HT-29 (cell line): ENCODE measurements around the gene PAH. TPM values are rescaled to one million over a fixed set of nuclear protein-coding genes. Genes with fewer than 3 reads are reported as not detected.

Experiments used
- DNase-seq: peaks from one replicate; pipeline ENCODE4 v3.0.0-alpha.2; 2015; ENCODE audit warnings: low spot score
- total RNA-seq: library from RNA; depleted of rRNA; stranded (reverse); fragments of >200 nt; shearing (Covaris generic); gene quantifications from 2 replicates; pipeline ENCODE4 v1.2.3, GENCODE V29; 2014; rRNA removed

Gene PAH
- total RNA-seq = 0.26 TPM in 1 of 2 replicates, not detected in the other

DNA sequence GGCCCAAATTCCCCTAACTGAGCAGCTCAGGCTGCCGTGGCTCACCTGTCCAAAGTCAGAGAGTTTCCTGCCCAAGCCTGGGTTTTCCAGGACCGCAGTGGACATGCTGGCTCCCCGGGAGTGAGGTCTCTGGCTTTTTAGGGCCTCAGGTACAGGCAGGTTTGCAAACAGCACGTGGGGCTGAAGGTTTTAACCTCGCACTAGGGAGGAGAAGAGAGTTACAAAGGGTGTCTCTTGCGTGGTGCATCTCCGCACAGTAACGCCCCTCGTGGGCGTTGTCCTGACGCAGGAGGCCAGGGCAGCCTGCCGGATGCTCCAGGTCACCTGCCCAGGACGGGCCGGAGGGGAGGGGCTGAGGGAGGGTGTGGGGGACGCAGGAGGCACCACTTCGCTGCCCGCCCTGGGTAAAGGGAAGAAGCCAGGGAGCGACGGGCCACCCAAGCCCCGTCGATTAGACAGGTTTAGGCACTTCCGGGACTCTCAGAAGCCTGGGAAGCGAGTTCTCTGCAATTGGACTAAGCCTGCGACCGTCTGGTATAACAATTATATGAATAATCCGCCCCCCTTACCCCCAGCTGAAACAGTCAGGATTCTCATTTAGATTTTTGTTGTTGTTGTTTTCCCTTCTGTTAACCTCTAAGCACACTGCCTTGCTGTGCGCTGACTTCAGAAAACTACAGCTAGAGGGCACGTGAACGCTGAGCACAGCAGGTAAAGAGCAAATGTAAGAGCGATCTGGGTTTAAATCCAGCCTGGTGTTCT is at the start of gene PAH:
Gene PAH, minus strand, starts transcription at position 219 of the 762 bp plus-strand sequence. Its CDS starts 114 bp downstream, at position 105.
- DNase-seq = peak; percentile 7

- no peak for DNase-seq
Observed at GRCh38 chr12:102966200-102966863, 49.3 kb upstream of the PAH start.

DNA sequence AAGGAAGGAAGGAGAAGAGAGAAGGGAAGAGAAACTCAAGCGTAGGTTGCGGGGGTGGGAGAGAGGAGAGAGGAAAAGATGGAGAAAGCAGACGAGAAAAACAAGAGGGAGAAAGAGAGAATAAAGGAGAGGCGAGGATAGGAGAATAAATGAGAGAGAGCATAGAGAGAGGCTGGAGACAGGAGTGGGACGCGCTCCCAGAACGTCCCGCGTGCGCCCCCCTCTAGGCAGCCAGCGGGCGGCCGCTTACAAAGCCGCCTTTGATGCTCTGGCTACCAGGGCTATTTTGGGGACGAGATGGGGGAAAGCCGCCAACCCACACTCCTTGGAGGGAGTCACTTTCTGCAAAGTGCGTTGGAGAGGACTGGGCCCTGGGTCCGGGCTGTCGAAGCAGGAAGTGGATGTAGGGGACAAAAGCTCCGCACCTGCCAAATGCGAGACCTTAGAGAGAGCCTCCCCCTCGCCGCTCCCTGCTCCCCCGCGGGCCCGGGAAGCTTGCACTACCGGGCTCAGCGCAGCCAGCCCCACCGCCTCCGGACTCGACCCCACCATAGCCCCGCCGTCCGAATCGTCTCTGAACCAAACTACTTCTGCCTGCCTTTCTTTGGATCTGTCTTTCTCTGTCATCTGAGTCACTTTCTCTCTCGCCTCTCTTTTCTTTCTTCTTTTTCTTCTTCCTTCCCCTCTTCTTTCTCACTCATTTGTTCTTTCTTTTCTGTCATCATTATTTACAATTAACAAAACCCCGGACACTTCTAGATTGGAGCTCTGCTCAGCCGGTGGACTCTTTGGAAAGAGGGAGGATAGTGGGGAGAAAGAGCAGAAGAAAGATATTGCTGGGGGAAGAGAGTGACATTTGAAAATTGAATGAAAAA is 48.5 kb upstream of the PAH start:
- DNase-seq = no peak

DNA sequence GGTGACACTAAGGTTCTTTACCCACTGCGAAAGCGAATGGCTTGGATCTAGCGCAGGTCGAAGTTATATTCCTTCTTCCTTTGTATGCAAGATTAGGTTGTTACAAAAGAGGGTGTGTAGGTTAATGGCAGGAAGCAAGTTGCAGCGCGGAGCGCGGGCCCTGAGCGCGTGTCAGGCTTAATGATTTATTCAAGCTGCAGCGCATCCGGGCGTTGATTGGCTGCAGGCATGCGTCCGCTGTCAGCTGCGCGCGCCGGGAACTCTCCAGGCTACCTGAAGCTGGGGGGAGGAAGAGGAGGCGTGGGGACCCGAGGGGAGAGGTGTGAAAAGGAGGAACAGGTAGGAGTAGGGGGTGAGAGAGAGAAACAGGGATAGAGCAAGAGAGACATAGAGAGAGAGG is 47.8 kb upstream of the PAH start:
- no peak for DNase-seq

GRCh38 chr12:102963796-102964195 is 46.8 kb upstream of the PAH start:
- DNase-seq = no peak

DNA sequence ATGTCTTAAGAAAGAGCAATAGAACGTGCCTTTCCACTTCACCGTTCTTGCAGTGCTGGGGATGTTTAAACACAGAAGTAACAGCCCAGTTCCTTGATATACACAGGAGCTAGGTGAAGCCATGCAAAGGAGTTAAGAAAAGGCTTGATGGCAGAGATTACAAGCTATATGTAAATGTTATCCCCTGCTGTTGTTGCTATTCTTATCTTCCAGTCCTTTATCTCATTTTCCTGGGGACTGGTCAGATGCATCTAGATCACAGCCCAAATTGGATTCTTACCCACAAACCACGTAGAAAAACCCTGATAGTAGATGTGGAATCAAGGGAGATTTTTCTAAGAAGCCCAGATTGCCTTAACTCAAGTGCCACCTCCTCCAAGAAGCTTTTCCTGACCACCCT is 45.9 kb upstream of the PAH start:
- no peak for DNase-seq

DNA sequence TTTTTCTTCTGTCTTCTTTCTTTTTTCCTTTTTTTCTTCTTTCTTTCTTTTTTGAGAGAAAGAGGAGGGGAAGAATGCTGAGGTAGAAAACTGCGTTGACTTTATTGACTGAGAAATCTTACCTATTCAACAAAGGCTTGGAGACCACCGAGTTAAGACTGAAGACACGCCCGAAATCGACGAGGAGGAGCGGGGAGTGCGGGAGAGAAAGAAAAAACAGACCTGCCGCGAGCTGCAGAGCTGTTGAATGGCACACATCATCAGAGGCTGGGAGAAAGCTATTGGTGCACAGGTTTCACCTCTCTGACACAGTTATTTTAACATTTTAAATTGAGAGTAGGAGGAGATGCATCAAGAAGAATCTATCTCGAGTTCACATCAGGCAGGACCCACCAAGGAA is 45.5 kb upstream of the PAH start:
- no peak for DNase-seq

DNA sequence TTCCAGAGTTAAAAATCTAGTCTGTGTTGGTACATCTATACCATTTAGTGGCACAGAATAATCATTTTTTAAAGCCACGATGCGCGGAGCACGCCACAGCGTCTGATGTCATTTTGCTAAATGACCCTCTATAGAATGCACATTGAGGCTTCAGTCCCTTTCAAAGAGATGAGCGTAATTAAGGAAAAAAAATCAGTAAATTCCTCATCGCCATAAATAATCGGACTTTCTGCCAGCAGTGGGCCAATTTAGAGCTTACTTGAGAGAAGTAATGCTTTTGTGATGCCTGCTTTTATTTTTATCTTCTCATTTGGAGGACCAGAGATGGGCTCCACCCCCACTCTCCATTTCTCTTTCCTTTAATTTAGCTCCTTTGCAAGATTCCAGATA is 44.4 kb upstream of the PAH start:
- DNase-seq = no peak

DNA sequence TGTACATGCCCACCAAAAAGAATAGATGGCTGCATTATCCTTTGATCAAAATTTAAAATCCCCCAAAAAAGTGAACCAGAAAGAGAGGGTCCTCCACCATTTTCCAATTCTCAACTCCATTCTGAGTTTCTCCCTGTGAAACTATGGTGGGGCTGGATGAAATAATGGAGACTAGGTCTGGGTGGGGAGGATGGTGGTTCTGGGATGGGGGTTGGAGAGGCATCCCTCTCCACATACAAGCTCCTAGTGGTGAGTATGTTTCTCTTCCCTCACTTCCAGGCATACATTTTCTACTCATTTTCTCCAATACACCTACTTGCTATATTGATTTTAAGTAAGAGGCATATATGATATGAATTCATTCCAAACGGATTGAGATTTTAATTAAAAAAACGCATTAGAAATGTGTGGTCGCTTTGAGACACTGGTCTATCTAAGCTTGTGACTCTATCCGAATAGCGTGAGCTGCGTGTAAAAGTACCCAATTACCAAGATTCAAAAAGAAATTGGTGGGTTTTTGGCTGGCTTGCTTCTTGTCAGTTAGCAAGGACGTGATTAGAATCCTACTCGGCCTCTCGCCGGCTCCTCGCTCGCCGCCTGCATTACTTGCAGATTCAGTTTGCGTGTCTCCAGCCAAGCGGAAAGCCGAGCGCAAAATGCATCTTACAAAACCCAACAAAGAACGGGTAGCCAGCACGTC is 43.9 kb upstream of the PAH start:
- DNase-seq = no peak

GRCh38 chr12:102959391-102959790 is 42.3 kb upstream of the PAH start:
- no peak for DNase-seq

GRCh38 chr12:102958830-102959176 is 41.8 kb upstream of the PAH start:
- DNase-seq = no peak

- no peak for DNase-seq
Observed at GRCh38 chr12:102958073-102958829, 41.2 kb upstream of the PAH start.

GRCh38 chr12:102957339-102958050 is 40.5 kb upstream of the PAH start, which contains the start of gene ASCL1:
Gene ASCL1 (plus strand): TSS chr12:102957674. CDS start chr12:102958245, 571 bp downstream.
- DNase-seq = no peak

GRCh38 chr12:102956738-102957327 is 39.8 kb upstream of the PAH start:
- DNase-seq = no peak

DNA sequence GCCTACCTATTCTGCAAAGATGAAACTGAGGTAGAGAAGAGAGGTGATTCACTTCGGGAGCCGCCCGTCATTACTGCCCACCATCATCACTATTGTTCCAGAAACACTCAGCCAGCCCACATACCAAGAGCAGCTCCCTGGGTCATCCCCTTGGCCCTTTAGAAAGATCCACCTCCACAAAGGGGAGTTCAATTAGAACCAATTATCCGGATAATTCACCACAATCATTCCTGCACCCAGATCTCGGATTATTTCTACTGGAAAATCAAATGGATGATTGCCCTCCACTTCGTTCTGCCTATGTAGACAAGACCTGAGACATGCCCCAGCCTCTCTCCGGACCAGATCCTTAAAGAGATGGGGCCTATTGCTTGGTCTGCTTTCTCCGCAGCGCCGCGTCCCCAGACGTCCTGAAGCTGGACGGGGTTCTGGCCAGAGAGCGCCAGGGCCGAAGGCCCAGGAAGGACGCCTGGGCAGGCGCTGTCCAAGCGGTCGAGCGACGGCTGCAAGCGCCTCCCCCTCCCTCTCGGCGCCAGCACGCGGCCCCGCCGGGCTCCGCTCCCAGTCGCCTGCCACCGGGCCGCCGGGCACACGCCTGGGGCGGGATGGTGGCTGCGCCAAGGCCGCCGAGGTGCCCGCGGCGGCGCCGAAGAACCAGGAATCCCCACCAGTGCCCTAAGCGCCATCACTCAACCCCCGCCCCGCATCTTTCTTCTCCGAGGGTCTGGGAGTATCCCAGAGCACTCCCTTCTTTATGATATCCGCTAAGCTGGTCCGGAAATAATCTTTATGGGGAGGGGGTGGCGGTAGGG is 39.1 kb upstream of the PAH start:
- DNase-seq = no peak

DNA sequence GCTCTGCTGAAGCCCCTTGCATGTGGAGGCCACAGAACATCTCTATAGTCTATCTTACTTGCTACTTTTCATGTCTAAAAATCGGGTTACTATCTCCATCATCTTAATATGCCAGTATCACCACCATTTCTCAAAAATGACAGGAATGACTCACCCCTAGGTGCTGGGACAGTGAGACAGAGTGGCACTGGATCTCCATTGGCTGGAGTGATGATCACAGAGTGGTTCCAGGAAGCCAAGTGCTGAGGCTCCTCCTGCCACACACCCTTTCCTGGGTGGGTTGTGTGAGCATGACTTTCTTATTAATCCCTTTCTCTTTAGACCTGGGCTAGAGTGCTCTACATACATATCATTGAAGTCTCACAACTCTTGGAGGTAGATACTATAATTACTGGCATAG is 37.1 kb upstream of the PAH start:
- no peak for DNase-seq

- no peak for DNase-seq
Observed at GRCh38 chr12:102953221-102953620, 36.2 kb upstream of the PAH start.

DNA sequence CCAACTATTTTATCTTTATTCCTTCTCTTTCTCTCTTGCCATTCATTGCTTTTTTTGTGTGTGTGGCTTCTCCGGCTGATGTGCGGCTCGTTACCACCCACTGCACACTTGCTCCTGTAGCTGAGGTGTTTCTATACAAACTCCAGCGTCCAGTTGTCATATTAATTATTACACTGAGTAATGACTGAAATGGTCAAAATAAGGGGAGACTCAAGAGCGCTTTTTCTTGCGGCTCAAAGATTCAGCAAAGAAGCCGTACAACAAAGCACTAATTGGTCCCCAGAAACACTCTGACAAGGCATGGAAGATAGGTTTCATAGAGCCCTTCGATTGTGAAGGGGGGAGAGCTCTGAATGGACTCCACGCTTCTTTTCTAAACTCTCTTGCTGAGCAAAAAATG is 34.8 kb upstream of the PAH start:
- DNase-seq = no peak
